Endothelial cell (in vitro differentiated cells): Measurements from ENCODE around the gene ATXN7L1. TPM values are rescaled to one million over a fixed set of nuclear protein-coding genes. Genes with fewer than 3 reads are reported as not detected.
A peak's percentile ranks its signal among the peaks of the same experiment; 100 is the strongest.

Experiments
- DNase-seq: peaks from one replicate; pipeline ENCODE4 v3.0.0; 2021; ENCODE audit warnings: low spot score
- H3K27ac Mint-ChIP-seq: one replicate; pipeline ENCODE4 v1.8.0; 2021; ENCODE audit warnings: mixed read lengths, inconsistent platforms; ENCODE audit not compliant: unreplicated experiment
- H3K27me3 Mint-ChIP-seq: one replicate; pipeline ENCODE4 v1.8.0; 2021; ENCODE audit warnings: mild to moderate bottlenecking, moderate library complexity, mixed read lengths, inconsistent platforms; ENCODE audit not compliant: unreplicated experiment
- H3K36me3 Mint-ChIP-seq: one replicate; pipeline ENCODE4 v1.8.0; 2021; ENCODE audit warnings: mild to moderate bottlenecking, low read depth, mixed read lengths, inconsistent platforms; ENCODE audit not compliant: unreplicated experiment
- H3K4me1 Mint-ChIP-seq: one replicate; pipeline ENCODE4 v1.8.0; 2021; ENCODE audit warnings: mild to moderate bottlenecking, mixed read lengths, inconsistent platforms; ENCODE audit not compliant: unreplicated experiment
- H3K4me3 Mint-ChIP-seq: one replicate; pipeline ENCODE4 v1.8.0; 2021; ENCODE audit warnings: mild to moderate bottlenecking, mixed read lengths, inconsistent platforms; ENCODE audit not compliant: unreplicated experiment
- H3K9me3 Mint-ChIP-seq: one replicate; pipeline ENCODE4 v1.8.0; 2021; ENCODE audit warnings: mixed read lengths, inconsistent platforms; ENCODE audit not compliant: unreplicated experiment
- total RNA-seq: library from RNA; stranded (reverse); fragmentation: NEBNext Ultra II Directional; extraction: Animal tissue kit (Norgen Biotek cat#: 25700); gene quantifications from one replicate; pipeline ENCODE4 v1.2.1, GENCODE V29; 2021; ENCODE audit not compliant: unreplicated experiment
- TF ChIP-seq, protein P1 (sequence below): fragments of 200-600 bp; sonication (generic); IDR thresholded peaks from one replicate; pipeline ENCODE4 v1.5.0; 2021; ENCODE audit warnings: antibody characterized with exemption; ENCODE audit not compliant: unreplicated experiment

ATXN7L1 gene
- total RNA-seq, 1 donor from 2014 or later = 18.4 TPM

DNA sequence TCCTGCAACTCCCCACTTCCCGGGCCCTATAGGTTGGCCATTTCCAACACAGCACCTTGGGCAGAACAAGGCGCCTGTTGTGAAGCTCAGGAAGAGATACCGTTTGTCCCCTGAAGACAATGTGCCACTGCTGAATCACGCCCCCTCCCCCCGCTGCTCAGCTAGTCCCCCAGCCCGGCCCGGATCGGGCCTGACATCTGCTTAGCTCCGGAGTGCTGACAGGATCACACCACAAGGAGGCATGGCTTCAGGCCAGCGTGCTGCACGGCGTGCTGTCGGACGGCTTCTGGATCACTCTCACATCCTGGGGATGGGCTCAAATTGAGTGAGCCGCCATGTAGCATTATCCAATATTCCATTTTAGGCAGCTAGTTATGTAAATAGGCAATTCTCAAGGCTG is 233.0 kb downstream of the ATXN7L1 start:
- peaks cover 41% of the 10 kb centered on the region for H3K4me1 Mint-ChIP-seq
- TF ChIP-seq, protein P1, sequence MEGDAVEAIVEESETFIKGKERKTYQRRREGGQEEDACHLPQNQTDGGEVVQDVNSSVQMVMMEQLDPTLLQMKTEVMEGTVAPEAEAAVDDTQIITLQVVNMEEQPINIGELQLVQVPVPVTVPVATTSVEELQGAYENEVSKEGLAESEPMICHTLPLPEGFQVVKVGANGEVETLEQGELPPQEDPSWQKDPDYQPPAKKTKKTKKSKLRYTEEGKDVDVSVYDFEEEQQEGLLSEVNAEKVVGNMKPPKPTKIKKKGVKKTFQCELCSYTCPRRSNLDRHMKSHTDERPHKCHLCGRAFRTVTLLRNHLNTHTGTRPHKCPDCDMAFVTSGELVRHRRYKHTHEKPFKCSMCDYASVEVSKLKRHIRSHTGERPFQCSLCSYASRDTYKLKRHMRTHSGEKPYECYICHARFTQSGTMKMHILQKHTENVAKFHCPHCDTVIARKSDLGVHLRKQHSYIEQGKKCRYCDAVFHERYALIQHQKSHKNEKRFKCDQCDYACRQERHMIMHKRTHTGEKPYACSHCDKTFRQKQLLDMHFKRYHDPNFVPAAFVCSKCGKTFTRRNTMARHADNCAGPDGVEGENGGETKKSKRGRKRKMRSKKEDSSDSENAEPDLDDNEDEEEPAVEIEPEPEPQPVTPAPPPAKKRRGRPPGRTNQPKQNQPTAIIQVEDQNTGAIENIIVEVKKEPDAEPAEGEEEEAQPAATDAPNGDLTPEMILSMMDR = no peak
- H3K27ac Mint-ChIP-seq = no peak overlapping the region
- H3K9me3 Mint-ChIP-seq = no peaks in the 10 kb centered on the region
- H3K4me3 Mint-ChIP-seq = no peak overlapping the region
- peaks cover 7% of the 10 kb centered on the region for H3K36me3 Mint-ChIP-seq
- peak; percentile 56 for DNase-seq
- H3K27me3 Mint-ChIP-seq = peaks cover 6% of the 10 kb centered on the region

DNA sequence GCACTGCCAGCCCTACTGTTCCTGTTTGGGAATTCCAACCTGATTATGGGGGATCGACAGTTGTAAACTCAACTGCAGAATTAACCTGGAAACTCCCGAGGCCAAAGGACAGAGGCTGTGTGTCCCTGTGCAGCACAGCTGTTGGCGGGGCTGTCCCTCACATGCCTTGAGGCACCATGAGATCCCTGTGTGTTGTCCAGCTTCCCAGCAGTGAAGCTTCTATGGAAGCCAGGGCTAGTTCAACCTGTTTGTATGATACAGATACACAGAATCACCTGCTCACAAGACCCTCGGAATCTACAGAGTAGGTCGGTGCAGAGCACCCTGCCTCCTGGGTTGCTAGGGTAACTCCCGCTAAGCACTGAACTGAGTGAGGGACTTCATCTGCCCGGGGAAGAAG is 234.1 kb downstream of the ATXN7L1 start:
- peaks cover 42% of the 10 kb centered on the region for H3K4me1 Mint-ChIP-seq
- H3K36me3 Mint-ChIP-seq = peaks cover 15% of the 10 kb centered on the region
- no peak overlapping the region for H3K27ac Mint-ChIP-seq
- peaks cover 4% of the 10 kb centered on the region for H3K27me3 Mint-ChIP-seq
- no peak overlapping the region for H3K4me3 Mint-ChIP-seq
- DNase-seq = no peak
- TF ChIP-seq, protein P1 = no peak
- H3K9me3 Mint-ChIP-seq = no peaks in the 10 kb centered on the region

DNA sequence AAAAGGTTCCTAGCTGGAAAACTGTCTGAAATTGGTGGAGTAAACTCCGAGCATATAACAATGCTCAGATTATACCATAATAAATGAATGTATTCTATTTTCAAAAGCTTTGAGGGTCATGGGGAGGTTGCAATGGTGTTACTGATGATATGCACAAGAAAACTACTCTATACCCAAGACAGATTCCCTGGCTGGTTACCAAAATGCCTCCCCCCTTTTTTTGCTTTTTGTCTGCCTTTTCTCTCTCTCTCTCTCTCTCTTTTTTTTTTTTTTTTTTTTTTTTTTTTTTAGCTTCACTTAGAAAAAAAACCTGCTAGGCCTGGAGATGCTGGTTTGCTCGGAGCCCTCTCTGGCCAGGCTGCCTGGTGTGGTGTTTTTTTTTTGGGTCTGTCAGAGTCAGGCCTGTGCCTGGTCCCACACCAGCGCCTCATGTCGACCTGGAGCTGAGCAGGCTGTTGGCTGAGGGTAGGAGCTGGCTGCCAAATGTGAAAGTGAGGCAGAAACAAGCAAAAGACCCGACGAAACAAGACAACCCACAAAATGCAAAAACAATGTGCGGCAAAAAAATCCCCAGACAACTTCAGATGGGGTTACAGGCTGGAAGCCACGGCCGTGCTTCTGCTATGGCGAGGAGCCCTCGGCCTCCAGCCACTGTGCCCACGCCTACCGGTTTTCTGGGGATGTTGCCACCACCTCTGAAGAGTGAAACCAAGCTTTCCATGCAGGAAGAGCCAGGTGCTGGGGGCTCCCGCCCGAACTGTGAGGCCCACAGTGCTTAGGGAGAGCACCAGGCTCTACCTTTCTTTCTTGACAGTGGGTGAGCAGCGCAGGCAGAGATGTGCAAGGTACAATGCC is 235.2 kb downstream of the ATXN7L1 start:
- DNase-seq = no peak
- no peaks in the 10 kb centered on the region for H3K9me3 Mint-ChIP-seq
- peaks cover 15% of the 10 kb centered on the region for H3K36me3 Mint-ChIP-seq
- no peak overlapping the region for H3K27ac Mint-ChIP-seq
- H3K4me1 Mint-ChIP-seq = peaks cover 46% of the 10 kb centered on the region
- H3K4me3 Mint-ChIP-seq = no peak overlapping the region
- TF ChIP-seq, protein P1 = no peak
- H3K27me3 Mint-ChIP-seq = peaks cover 4% of the 10 kb centered on the region

DNA sequence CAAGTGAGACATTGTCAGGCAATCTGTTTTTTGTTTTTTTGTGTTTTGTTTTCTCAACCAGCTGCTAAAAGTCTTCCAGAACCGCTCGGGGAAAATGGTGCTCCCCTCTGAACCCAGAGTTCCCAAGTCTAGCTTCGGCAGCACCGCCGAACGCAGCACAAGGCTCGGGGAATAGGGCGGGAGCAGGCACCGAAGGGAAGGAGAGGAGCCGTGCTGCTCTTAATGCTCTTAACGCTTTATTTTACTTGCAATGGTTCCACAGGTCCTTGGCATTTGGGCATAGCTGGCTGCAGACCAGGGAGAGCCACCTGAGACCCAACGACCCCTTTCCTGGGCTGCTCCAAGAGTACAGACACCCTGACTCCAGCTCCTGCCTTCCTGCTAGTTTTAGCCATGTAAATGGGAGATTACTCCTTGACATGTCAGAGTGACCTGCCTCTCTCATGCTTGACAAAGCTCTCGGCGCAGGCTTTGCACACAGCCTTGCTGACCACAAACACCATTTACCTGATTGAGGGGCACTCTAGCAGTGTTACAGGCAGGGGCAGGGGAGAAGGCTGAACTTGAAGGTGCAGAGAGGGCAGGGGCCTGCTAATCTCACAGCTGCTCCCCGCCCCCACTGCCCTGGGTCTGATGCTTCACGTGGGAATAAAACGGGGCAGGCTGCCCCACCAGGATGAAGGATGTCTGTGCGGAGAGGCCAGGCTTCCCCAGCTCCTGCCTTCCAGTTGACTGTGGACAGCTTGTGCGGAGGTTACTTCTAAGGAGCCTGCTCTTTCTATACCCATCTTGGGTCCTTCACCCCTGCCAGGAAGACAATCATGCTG is 236.5 kb downstream of the ATXN7L1 start:
- Mint-ChIP-seq H3K4me1 (peaks cover 46% of the 10 kb centered on the region), H3K27ac (no peak overlapping the region), H3K36me3 (peaks cover 15% of the 10 kb centered on the region), H3K9me3 (no peaks in the 10 kb centered on the region), H3K4me3 (no peak overlapping the region), H3K27me3 (peaks cover 4% of the 10 kb centered on the region)
- TF ChIP-seq, protein P1 = no peak
- DNase-seq = no peak
